ENCODE results near the gene PRDX5. TPM values are rescaled to one million over a fixed set of nuclear protein-coding genes. Genes with fewer than 3 reads are reported as not detected.

The PRDX5 gene
- total and polyA plus RNA-seq, 9 of the 15 experiments (the other 6 are each of a cell fraction or from before 2014, with no cell fraction given): 40.8 to 327 (median 204) TPM

DNA sequence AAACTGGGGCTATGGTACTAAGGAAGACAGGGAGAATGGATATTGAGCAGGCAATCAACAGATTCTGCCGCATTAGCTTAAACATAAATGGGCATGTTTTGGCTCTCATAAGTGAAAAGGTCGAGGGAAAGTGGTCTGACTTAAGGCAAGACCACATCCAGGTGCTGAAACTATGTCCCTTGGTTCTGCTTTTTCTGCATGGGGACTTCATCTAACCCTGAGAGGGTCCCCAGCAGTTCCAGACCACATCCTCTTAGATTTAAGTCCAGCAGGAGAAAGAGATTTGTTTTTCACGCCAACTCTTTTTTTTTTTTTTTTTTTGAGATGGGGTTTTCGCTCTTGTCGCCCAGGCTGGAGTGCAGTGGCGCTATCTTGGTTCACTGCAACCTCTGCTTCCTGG lies 46.5 kb downstream of the PRDX5 start (continued):
- TF ChIP-seq, protein P1, sequence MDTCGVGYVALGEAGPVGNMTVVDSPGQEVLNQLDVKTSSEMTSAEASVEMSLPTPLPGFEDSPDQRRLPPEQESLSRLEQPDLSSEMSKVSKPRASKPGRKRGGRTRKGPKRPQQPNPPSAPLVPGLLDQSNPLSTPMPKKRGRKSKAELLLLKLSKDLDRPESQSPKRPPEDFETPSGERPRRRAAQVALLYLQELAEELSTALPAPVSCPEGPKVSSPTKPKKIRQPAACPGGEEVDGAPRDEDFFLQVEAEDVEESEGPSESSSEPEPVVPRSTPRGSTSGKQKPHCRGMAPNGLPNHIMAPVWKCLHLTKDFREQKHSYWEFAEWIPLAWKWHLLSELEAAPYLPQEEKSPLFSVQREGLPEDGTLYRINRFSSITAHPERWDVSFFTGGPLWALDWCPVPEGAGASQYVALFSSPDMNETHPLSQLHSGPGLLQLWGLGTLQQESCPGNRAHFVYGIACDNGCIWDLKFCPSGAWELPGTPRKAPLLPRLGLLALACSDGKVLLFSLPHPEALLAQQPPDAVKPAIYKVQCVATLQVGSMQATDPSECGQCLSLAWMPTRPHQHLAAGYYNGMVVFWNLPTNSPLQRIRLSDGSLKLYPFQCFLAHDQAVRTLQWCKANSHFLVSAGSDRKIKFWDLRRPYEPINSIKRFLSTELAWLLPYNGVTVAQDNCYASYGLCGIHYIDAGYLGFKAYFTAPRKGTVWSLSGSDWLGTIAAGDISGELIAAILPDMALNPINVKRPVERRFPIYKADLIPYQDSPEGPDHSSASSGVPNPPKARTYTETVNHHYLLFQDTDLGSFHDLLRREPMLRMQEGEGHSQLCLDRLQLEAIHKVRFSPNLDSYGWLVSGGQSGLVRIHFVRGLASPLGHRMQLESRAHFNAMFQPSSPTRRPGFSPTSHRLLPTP (IDR thresholded peaks at IDR 0.05; ENCODE audit: borderline replicate concordance, extremely low read depth, insufficient read length): no peak
- TF ChIP-seq RBM25 (IDR thresholded peaks at IDR 0.05; ENCODE audit: low read depth, low read length, severe bottlenecking): no peak
- no peak for TF ChIP-seq ZFP30 (CRISPR knock-in tag; IDR thresholded peaks at IDR 0.05; ENCODE audit: borderline replicate concordance)
- TF ChIP-seq ZNF699 (CRISPR knock-in tag; IDR thresholded peaks at IDR 0.05; ENCODE audit: insufficient replicate concordance): no peak

DNA sequence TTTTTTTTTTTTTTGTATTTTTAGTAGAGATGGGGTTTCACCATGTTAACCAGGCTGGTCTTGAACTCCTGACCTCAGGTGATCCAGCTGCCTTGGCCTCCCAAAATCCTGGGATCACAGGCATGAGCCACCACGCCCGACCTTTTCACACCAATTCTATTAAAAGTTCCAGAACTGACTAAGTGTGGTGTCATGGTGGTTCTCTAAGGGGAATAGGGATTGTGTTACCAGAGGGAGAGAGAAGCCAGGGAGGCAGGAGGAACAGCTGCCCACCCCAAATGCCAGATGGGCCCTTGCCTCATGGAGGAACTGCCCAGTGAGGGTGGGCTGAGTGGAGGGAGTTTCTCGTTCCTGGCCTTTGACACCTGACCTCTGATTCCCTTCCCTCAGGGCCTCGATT lies 47.0 kb downstream of the PRDX5 start:
- FAIRE-seq (no peak), DNase-seq (ENCODE audit: extremely low read depth in 1 of 4, low spot score in 3 of 4) (no peak), ATAC-seq (no peak)
- Histone ChIP-seq H4K20me1 (replicated peaks; ENCODE audit: control insufficient read depth, insufficient read depth, low read length) (no peaks in the 10 kb centered on the region), H3K9me3 (replicated peaks; ENCODE audit: control insufficient read depth, insufficient read depth, low read depth, low read length) (no peaks in the 10 kb centered on the region; the same call in 1 of the 2 replicates), H3K27ac (ENCODE audit: extremely low read depth, low read depth, low read length) (no peak overlapping the region), H2AFZ (ENCODE audit: low read depth, low read length) (no peak overlapping the region), H3K27me3 (ENCODE audit: control insufficient read depth in 2 of 2, insufficient read depth in 2 of 2, low read length in 2 of 2) (no peaks in the 10 kb centered on the region), H3K9ac (ENCODE audit: insufficient read depth in 1 of 2, low read depth in 2 of 2, low read length in 2 of 2) (no peak overlapping the region), H3K9me1 (ENCODE audit: control insufficient read depth, insufficient read depth, low read length) (no peaks in the 10 kb centered on the region), H3K36me3 (ENCODE audit: control insufficient read depth, insufficient read depth, low read length) (peaks cover 82% of the 10 kb centered on the region; the same call in 2 of the 3 replicates), H3K4me2 (ENCODE audit: insufficient read depth, low read length) (no peak overlapping the region), H3K4me3 (no peak overlapping the region), H3K79me2 (ENCODE audit: control insufficient read depth, insufficient read depth, low read length) (0 out of 3 replicates have a peak, but pooled peaks cover under 1% of the 10 kb centered on the region), H3K4me1 (replicated peaks in 1 of 2; ENCODE audit: control insufficient read depth in 2 of 2, insufficient read depth in 2 of 2, low read length in 2 of 2) (peaks cover 0 to 17% of the 10 kb centered on the region in 2 experiments; a peak in 2 of 5 replicates)
- in situ Hi-C loops (cut with MboI): no loop called here
- ChIA-PET CTCF (ENCODE audit: low intra/inter-chr PET ratio) (no interaction called here), POLR2A (interaction anchor here (0.6 kb wide), 1 partner anchor 968 kb away, joined by 4 read pairs; no protein-coding TSS in a partner anchor)
- BruUV-seq (replicated peaks): no TSS peak
- 92% methylated on average over 4 of the region's 4 CpGs for WGBS (ENCODE audit: insufficient coverage, low coverage, missing lambda C conversion rate)
- intact Hi-C loops (cut with micrococcal nuclease): no loop called here
- TF ChIP-seq SMARCB1 (IDR thresholded peaks at IDR 0.05; ENCODE audit: insufficient read length, low read depth) (no peak), PPARD (CRISPR knock-in tag; IDR thresholded peaks at IDR 0.05) (no peak)
